GM23338 (cell line): ENCODE data around the gene SCART1. TPM values are rescaled to one million over a fixed set of nuclear protein-coding genes. Genes with fewer than 3 reads are reported as not detected.

ENCODE experiments used
- ATAC-seq: fragments of 200-7000 bp; cut with Tn5 transposase; 3 replicates; pipeline ENCODE4 v1.9.1; 2020
- DNase-seq: peaks from one replicate; pipeline ENCODE4 v3.0.0-alpha.2; 2015; ENCODE audit warnings: low spot score
- H2AFZ ChIP-seq: fragments of 200-600 bp; sonication (generic); 2 replicates; pipeline ENCODE4 v1.8.0; 2016; ENCODE audit warnings: antibody characterized with exemption, mild to moderate bottlenecking, moderate library complexity
- H3F3A ChIP-seq: fragments of 200-600 bp; sonication (generic); replicated peaks from 2 replicates; pipeline ENCODE4 v1.8.0; 2017; ENCODE audit warnings: antibody characterized with exemption, mixed run types, low read depth
- H3K27ac ChIP-seq: fragments of 200-600 bp; sonication (generic); 2 replicates; pipeline ENCODE4 v1.6.1; 2016; ENCODE audit warnings: low read depth
- H3K27me3 ChIP-seq: fragments of 200-600 bp; sonication (generic); 2 replicates; pipeline ENCODE4 v1.8.0; 2016; ENCODE audit warnings: mild to moderate bottlenecking, mixed run types, moderate library complexity; ENCODE audit not compliant: insufficient read depth
- H3K36me3 ChIP-seq: fragments of 200-600 bp; sonication (generic); 2 replicates; pipeline ENCODE4 v1.8.0; 2016; ENCODE audit warnings: mild to moderate bottlenecking; ENCODE audit not compliant: insufficient read depth
- H3K4me1 ChIP-seq: fragments of 200-600 bp; sonication (generic); 2 replicates; pipeline ENCODE4 v1.8.0; 2016; ENCODE audit warnings: mild to moderate bottlenecking, moderate library complexity; ENCODE audit not compliant: insufficient read depth
- H3K4me2 ChIP-seq: fragments of 200-600 bp; sonication (generic); 2 replicates; pipeline ENCODE4 v1.7.1; 2017; ENCODE audit warnings: mixed run types
- H3K4me3 ChIP-seq: fragments of 200-600 bp; sonication (generic); 2 replicates; pipeline ENCODE4 v1.6.1; 2016; ENCODE audit warnings: mixed run types
- H3K79me2 ChIP-seq: fragments of 200-600 bp; sonication (generic); replicated peaks from 2 replicates; pipeline ENCODE4 v1.8.0; 2017; ENCODE audit warnings: mild to moderate bottlenecking; ENCODE audit not compliant: insufficient read depth
- H3K9me2 ChIP-seq: fragments of 200-600 bp; sonication (generic); 2 replicates; pipeline ENCODE4 v1.8.0; 2017; ENCODE audit not compliant: insufficient read depth
- H4K20me1 ChIP-seq: fragments of 200-600 bp; sonication (generic); replicated peaks from 2 replicates; pipeline ENCODE4 v1.8.0; 2017; ENCODE audit warnings: mild to moderate bottlenecking; ENCODE audit not compliant: insufficient read depth
- H3K27ac Mint-ChIP-seq: 2 replicates; pipeline ENCODE4 v1.8.0; 2020; ENCODE audit warnings: inconsistent platforms, mild to moderate bottlenecking, moderate library complexity, mixed read lengths
- H3K27me3 Mint-ChIP-seq: 3 replicates; pipeline ENCODE4 v1.8.0; 2022; ENCODE audit warnings: low read depth, mild to moderate bottlenecking, moderate library complexity, mixed read lengths, inconsistent platforms; ENCODE audit not compliant: insufficient read depth, poor library complexity
- H3K36me3 Mint-ChIP-seq: 3 replicates; pipeline ENCODE4 v1.8.0; 2021; ENCODE audit warnings: low read depth, mild to moderate bottlenecking, inconsistent platforms, moderate library complexity, mixed read lengths
- H3K4me1 Mint-ChIP-seq: 3 replicates; pipeline ENCODE4 v1.8.0; 2020; ENCODE audit warnings: mild to moderate bottlenecking, inconsistent platforms, mixed read lengths
- H3K4me3 Mint-ChIP-seq: 3 replicates; pipeline ENCODE4 v1.8.0; 2021; ENCODE audit warnings: moderate library complexity, mild to moderate bottlenecking, inconsistent platforms, mixed read lengths
- H3K9me3 Mint-ChIP-seq: 3 replicates; pipeline ENCODE4 v1.8.0; 2020; ENCODE audit warnings: moderate library complexity, mild to moderate bottlenecking, inconsistent platforms, mixed read lengths
- CTCF ChIP-seq, 2 experiments: fragments of 200-600 bp in 1 of 2; sonication (generic) in 1 of 2; conservative IDR thresholded peaks; 2 replicates each; pipeline versions ENCODE4 v1.5.1 to v1.6.1; 2016 to 2017; ENCODE audit warnings: antibody characterized with exemption in 2 of 2, low read depth in 2 of 2, mild to moderate bottlenecking in 2 of 2, moderate library complexity in 1 of 2
- JUNB ChIP-seq: IDR thresholded peaks from one replicate; pipeline ENCODE4 v1.6.1; 2016; ENCODE audit warnings: antibody characterized with exemption; ENCODE audit not compliant: unreplicated experiment
- POLR2AphosphoS5 ChIP-seq: IDR thresholded peaks from 2 replicates; pipeline ENCODE4 v1.6.1; 2016; ENCODE audit warnings: antibody characterized with exemption, low read depth
- REST ChIP-seq: IDR thresholded peaks from one replicate; pipeline ENCODE4 v1.6.1; 2018; ENCODE audit warnings: antibody characterized with exemption; ENCODE audit not compliant: unreplicated experiment
- STAT1 ChIP-seq: IDR thresholded peaks from one replicate; pipeline ENCODE4 v1.6.1; 2016; ENCODE audit warnings: antibody characterized with exemption; ENCODE audit not compliant: unreplicated experiment
- ZNF114 ChIP-seq: fragments of 250-450 bp; sonication (Bioruptor Pico); IDR thresholded peaks from 2 replicates; pipeline ENCODE4 v1.5.0; 2020; ENCODE audit warnings: mild to moderate bottlenecking, moderate library complexity
- ZNF331 ChIP-seq: fragments of 250-450 bp; sonication (Bioruptor Pico); IDR thresholded peaks from 2 replicates; pipeline ENCODE4 v1.5.0; 2020; ENCODE audit warnings: low read depth, mild to moderate bottlenecking, moderate library complexity
- polyA plus RNA-seq: library from polyadenylated mRNA; unstranded; fragments of >200 nt; fragmentation: Nextera tagmentation; extraction: Ambion mirVana; gene quantifications from 2 replicates; pipeline ENCODE4 v1.2.1, GENCODE V29; 2016
- total RNA-seq: library from RNA; depleted of rRNA; stranded (reverse); fragments of >200 nt; shearing (Covaris generic); gene quantifications from 2 replicates; pipeline ENCODE4 v1.2.3, GENCODE V29; 2014
- TF ChIP-seq, protein P1 (sequence below): IDR thresholded peaks from 2 replicates; pipeline ENCODE4 v1.6.1; 2016; ENCODE audit warnings: antibody characterized with exemption

Gene SCART1
- total and polyA plus RNA-seq, 2 experiments from 2014 or later, result 0.59 TPM; not detected in 1

DNA sequence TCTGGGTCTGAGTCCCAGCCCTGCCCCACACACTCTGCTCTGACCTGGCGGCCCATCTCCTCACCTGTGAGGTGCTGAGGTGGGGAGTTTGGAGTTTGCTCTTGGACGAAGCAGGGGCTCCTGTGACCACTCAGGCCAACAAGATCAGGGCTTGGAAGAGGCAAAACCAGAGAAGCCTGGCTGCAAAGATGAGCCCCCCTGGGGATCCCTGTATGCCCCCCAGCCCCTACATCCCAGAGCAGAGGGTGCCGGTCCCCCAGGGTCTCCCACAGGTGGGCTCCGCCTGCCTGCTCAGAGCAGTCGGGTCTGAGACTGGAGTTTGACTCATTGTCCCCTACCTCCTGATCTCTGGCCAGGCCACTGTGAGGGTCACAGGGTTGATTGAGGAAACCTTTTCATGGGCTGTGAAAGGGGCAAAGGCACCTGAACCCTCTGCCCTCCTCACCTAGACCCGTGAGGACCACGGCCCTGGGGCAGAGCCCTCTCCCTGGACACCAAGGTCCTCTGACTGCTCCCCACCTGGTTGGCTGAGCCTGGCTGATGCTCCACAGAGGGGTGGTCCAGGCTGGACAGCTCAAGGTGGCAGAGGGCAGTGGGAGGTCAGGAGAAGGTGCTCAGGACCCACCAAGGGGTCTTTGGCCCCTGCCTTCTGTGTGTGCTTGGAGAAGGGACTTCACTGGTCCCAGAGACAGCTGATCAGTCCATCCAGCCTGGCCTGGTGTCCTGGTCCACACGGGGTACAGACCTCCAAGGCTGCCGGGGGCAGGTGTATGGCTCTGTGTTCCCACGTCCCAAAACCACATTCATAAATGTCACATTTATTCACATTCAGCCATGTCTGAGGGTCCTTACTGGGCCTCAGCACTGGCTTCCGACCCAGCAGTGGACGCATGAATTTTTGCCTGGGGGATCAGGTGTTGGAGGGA lies 9.1 kb upstream of the SCART1 start:
- DNase-seq (no peak), ATAC-seq (no peak)
- H3K4me3 ChIP-seq, result no peak overlapping the region
- TF ChIP-seq STAT1, result no peak
- TF ChIP-seq, protein P1, sequence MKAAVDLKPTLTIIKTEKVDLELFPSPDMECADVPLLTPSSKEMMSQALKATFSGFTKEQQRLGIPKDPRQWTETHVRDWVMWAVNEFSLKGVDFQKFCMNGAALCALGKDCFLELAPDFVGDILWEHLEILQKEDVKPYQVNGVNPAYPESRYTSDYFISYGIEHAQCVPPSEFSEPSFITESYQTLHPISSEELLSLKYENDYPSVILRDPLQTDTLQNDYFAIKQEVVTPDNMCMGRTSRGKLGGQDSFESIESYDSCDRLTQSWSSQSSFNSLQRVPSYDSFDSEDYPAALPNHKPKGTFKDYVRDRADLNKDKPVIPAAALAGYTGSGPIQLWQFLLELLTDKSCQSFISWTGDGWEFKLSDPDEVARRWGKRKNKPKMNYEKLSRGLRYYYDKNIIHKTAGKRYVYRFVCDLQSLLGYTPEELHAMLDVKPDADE, result no peak
- TF ChIP-seq ZNF331 (CRISPR knock-in tag), result no peak
- TF ChIP-seq REST, result no peak
- no peak for TF ChIP-seq CTCF (conservative IDR thresholded peaks at IDR 0.05; ENCODE audit: low read depth in 2 of 2)
- no peak for TF ChIP-seq ZNF114 (CRISPR knock-in tag)
- H3F3A ChIP-seq, result no peaks in the 10 kb centered on the region
- H3K27me3 Mint-ChIP-seq, result peaks cover 5% of the 10 kb centered on the region
- no peaks in the 10 kb centered on the region for H3K27me3 ChIP-seq
- no peaks in the 10 kb centered on the region for H3K9me2 ChIP-seq
- H3K9me3 Mint-ChIP-seq, result peaks cover 83% of the 10 kb centered on the region
- no peaks in the 10 kb centered on the region for H3K36me3 ChIP-seq
- H3K27ac Mint-ChIP-seq, result no peak overlapping the region
- H3K36me3 Mint-ChIP-seq, result peaks cover 21% of the 10 kb centered on the region
- no peaks in the 10 kb centered on the region for H4K20me1 ChIP-seq
- H3K79me2 ChIP-seq, result no peaks in the 10 kb centered on the region
- no peak overlapping the region for H3K27ac ChIP-seq
- no peaks in the 10 kb centered on the region for H3K4me1 ChIP-seq
- no peaks in the 10 kb centered on the region for H3K4me1 Mint-ChIP-seq
- H3K4me3 Mint-ChIP-seq, result no peak overlapping the region
- H2AFZ ChIP-seq, result no peak overlapping the region
- H3K4me2 ChIP-seq, result no peak overlapping the region

DNA sequence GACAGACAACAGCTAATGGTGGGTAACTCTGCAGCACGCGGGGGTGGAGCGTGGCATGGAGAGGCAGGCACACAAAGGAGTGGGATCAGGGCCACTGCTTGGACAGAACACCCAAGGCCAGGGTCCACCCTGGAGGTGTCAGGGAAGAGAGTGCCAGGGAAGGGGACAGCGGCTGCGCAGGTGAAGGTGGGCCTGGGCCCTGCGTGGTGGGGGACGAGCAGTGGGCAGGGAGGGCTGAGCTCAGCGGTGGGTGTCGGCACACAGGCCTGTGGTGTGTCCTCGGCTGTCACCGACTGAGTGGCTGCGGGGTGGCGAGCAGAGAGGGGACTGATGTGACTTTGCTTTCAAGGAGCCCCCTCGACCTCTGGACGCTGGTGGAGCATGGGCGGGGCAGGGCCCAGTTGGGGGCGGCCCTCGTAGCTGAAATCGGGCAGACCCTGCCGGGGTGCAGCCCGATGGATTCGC lies 8.4 kb upstream of the SCART1 start:
- Mint-ChIP-seq H3K9me3 (peaks cover 80% of the 10 kb centered on the region), H3K27me3 (peaks cover 5% of the 10 kb centered on the region), H3K4me1 (no peaks in the 10 kb centered on the region), H3K36me3 (peaks cover 21% of the 10 kb centered on the region), H3K27ac (no peak overlapping the region), H3K4me3 (no peak overlapping the region)
- Histone ChIP-seq H3F3A (no peaks in the 10 kb centered on the region), H3K27ac (no peak overlapping the region), H3K4me1 (no peaks in the 10 kb centered on the region), H3K4me3 (no peak overlapping the region), H2AFZ (no peak overlapping the region), H3K36me3 (no peaks in the 10 kb centered on the region), H3K27me3 (no peaks in the 10 kb centered on the region), H3K4me2 (no peak overlapping the region), H3K9me2 (no peaks in the 10 kb centered on the region), H4K20me1 (no peaks in the 10 kb centered on the region), H3K79me2 (no peaks in the 10 kb centered on the region)
- DNase-seq, result no peak
- no peak for ATAC-seq
- TF ChIP-seq REST (no peak), JUNB (no peak), ZNF114 (CRISPR knock-in tag) (no peak), CTCF (conservative IDR thresholded peaks at IDR 0.05; ENCODE audit: low read depth in 2 of 2) (no peak), POLR2AphosphoS5 (no peak)
- TF ChIP-seq, protein P1, result no peak
